Measurements from ENCODE around the gene LYST. TPM values are rescaled to one million over a fixed set of nuclear protein-coding genes. Genes with fewer than 3 reads are reported as not detected.

Gene LYST
- total and polyA plus RNA-seq, 2 of the 8 experiments (the other 6 are each of a cell fraction or from before 2014, with no cell fraction given): 0.29 to 0.58 TPM

GRCh38 chr1:235742914-235743599 is 123.6 kb downstream of the LYST start:
- no peaks in the 10 kb centered on the region for H3K27me3 ChIP-seq (replicated peaks in 1 of 4; ENCODE audit: control insufficient read depth in 3 of 4, extremely low read depth in 1 of 4, insufficient read depth in 3 of 4, low read length in 3 of 4)
- no peak overlapping the region for H3K4me2 ChIP-seq (ENCODE audit: insufficient read depth in 1 of 2, low read depth in 2 of 2, low read length in 2 of 2)
- no peak overlapping the region for H3K4ac ChIP-seq (replicated peaks; ENCODE audit: insufficient read length, low read depth, low read length)
- no peak overlapping the region for H2AFZ ChIP-seq (ENCODE audit: low read length)
- CTCF ChIA-PET (ENCODE audit: partially characterized antibody): interaction anchor here (0.6 to 1.0 kb wide), 3 partner anchors 101 to 187 kb away, joined by 3 to 4 read pairs (median 3); no protein-coding TSS in a partner anchor
- H2AK5ac ChIP-seq (ENCODE audit: low read depth, low read length): no peak overlapping the region
- 91% methylated on average over 5 of the region's 5 CpGs; no CpG with 5 or more reads in 1 of the 2 experiments for WGBS, 2 experiments (ENCODE audit: extremely low coverage in 1 of 2, insufficient coverage in 1 of 2, insufficient read length in 1 of 2, insufficient replicate concordance in 2 of 2, low coverage in 1 of 2, low lambda C conversion rate in 2 of 2, missing lambda C conversion rate in 1 of 2)
- H3K9me3 ChIP-seq (ENCODE audit: insufficient read depth in 2 of 2, low read depth in 1 of 2, low read length in 1 of 2): no peaks in the 10 kb centered on the region
- no peak overlapping the region for H4K5ac ChIP-seq (ENCODE audit: insufficient read length, low read depth, low read length)
- H2BK12ac ChIP-seq (ENCODE audit: low read depth, low read length): no peak overlapping the region
- no peak overlapping the region for H3K9ac ChIP-seq (replicated peaks in 1 of 4; ENCODE audit: extremely low read depth in 1 of 4, low read depth in 3 of 4, low read length in 3 of 4)
- H3K4me3 ChIP-seq (ENCODE audit: extremely low read depth in 1 of 4, insufficient read depth in 2 of 4, low read depth in 3 of 4, low read length in 4 of 4): no peak overlapping the region
- H3K79me1 ChIP-seq (ENCODE audit: low read depth, low read length): no peaks in the 10 kb centered on the region
- H3K27ac ChIP-seq (ENCODE audit: low read depth, low read length): no peak overlapping the region
- DNase-seq (ENCODE audit: low read depth in 1 of 2, low spot score in 2 of 2): no peak
- POLR2A ChIA-PET (ENCODE audit: partially characterized antibody): no interaction called here
- H2BK120ac ChIP-seq (replicated peaks; ENCODE audit: low read depth, low read length): no peak overlapping the region
- no peak overlapping the region for H3K14ac ChIP-seq (ENCODE audit: insufficient read length)
- H2BK20ac ChIP-seq (ENCODE audit: low read length): no peak overlapping the region
- no peak overlapping the region for H2BK5ac ChIP-seq (ENCODE audit: low read depth, low read length)
- no peak overlapping the region for H4K8ac ChIP-seq (ENCODE audit: extremely low read depth, insufficient read depth, low read length)
- no peak overlapping the region for H2BK15ac ChIP-seq (ENCODE audit: low read length)
- H3K23me2 ChIP-seq (ENCODE audit: low read depth, low read length): no peaks in the 10 kb centered on the region
- no peak overlapping the region for H3K56ac ChIP-seq (replicated peaks; ENCODE audit: insufficient read length, low read depth, low read length)
- H3K36me3 ChIP-seq (ENCODE audit: control insufficient read depth in 2 of 4, insufficient read depth in 4 of 4, low read length in 3 of 4): no peaks in the 10 kb centered on the region
- H3K18ac ChIP-seq (ENCODE audit: extremely low read depth, low read length): no peak overlapping the region
- H3K23ac ChIP-seq (ENCODE audit: insufficient read length): no peak overlapping the region
- H3K79me2 ChIP-seq (ENCODE audit: control insufficient read depth in 1 of 2, insufficient read depth in 2 of 2, low read length in 2 of 2): no peaks in the 10 kb centered on the region
- no peak for TF ChIP-seq SP2 (IDR thresholded peaks at IDR 0.05; ENCODE audit: low read length)
- TF ChIP-seq TEAD4 (IDR thresholded peaks at IDR 0.05; ENCODE audit: low read depth, low read length): peak; percentile 56; the same call in 1 of the 2 replicates
- no peak for FAIRE-seq
- no peak overlapping the region for H4K91ac ChIP-seq (replicated peaks; ENCODE audit: insufficient read length, low read length)
- no peaks in the 10 kb centered on the region for H4K20me1 ChIP-seq (replicated peaks in 1 of 2; ENCODE audit: control insufficient read depth in 1 of 2, insufficient read depth in 2 of 2, low read length in 2 of 2)
- no peaks in the 10 kb centered on the region for H3K4me1 ChIP-seq (replicated peaks in 1 of 4; ENCODE audit: control insufficient read depth in 3 of 4, insufficient read depth in 4 of 4, low read length in 3 of 4)

Data from H1 (cell line).